Measurements from ENCODE around the gene ANKS1B. TPM values are rescaled to one million over a fixed set of nuclear protein-coding genes. Genes with fewer than 3 reads are reported as not detected.

ANKS1B gene
- polyA plus RNA-seq, 3 donors: not detected

- Histone ChIP-seq H3K4me3 (replicated peaks in 1 of 3; ENCODE audit: low read depth in 2 of 3, low read length in 3 of 3) (no peak overlapping the region), H3K27me3 (ENCODE audit: control insufficient read depth in 2 of 2, insufficient read depth in 2 of 2, low read length in 2 of 2) (peaks cover 24 to 41% of the 10 kb centered on the region in 2 donors), H3K9me3 (replicated peaks in 1 of 2; ENCODE audit: control insufficient read depth in 1 of 2, insufficient read depth in 1 of 2, low read length in 2 of 2) (peaks cover 0 to 12% of the 10 kb centered on the region in 2 donors), H2AFZ (ENCODE audit: insufficient read depth, low read depth, low read length, poor library complexity, severe bottlenecking) (no peak overlapping the region), H3K4me1 (ENCODE audit: control insufficient read depth in 1 of 2, insufficient read depth in 2 of 2, low read length in 2 of 2) (peaks cover 7 to 10% of the 10 kb centered on the region in 2 donors), H3K27ac (ENCODE audit: low read depth in 1 of 2, low read length in 2 of 2) (no peak overlapping the region), H3K36me3 (replicated peaks in 1 of 2; ENCODE audit: control insufficient read depth in 1 of 2, insufficient read depth in 2 of 2, low read length in 2 of 2) (peaks cover under 1 to 9% of the 10 kb centered on the region in 2 donors), H3K9ac (ENCODE audit: insufficient read depth, low read length, poor library complexity, severe bottlenecking) (no peak overlapping the region), H3K4me2 (replicated peaks; ENCODE audit: extremely low read depth, low read length, poor library complexity, severe bottlenecking) (no peak overlapping the region), H3K79me2 (ENCODE audit: insufficient read depth, low read length) (no peaks in the 10 kb centered on the region), H4K20me1 (ENCODE audit: insufficient read depth, low read length) (peaks cover 2% of the 10 kb centered on the region)
- intact Hi-C loops (cut with micrococcal nuclease): no loop called here
- H3K27me3 Mint-ChIP-seq (ENCODE audit: low read depth in 3 of 3): peaks cover 29 to 40% (median 33%) of the 10 kb centered on the region in 3 donors
- H3K36me3 Mint-ChIP-seq: peaks cover under 1 to 4% of the 10 kb centered on the region in 2 donors
- H3K27ac Mint-ChIP-seq: peak overlapping the region in 1 of 7 donors; percentile 18
- H3K4me3 Mint-ChIP-seq: no peak overlapping the region
- peaks cover 0 to 7% (median 3%) of the 10 kb centered on the region in 7 donors for H3K9me3 Mint-ChIP-seq
- peaks cover 10% of the 10 kb centered on the region for H3K4me1 Mint-ChIP-seq
- no peak for DNase-seq
- no peak for TF ChIP-seq CTCF (IDR thresholded peaks at IDR 0.05)
- WGBS (ENCODE audit: insufficient coverage): 75% methylated on average over 7 of the region's 12 CpGs
Observed at GRCh38 chr12:98741556-98742265, 1243.0 kb downstream of the ANKS1B start.

- H3K4me1 Mint-ChIP-seq: peaks cover 8% of the 10 kb centered on the region
- H3K9me3 Mint-ChIP-seq: peaks cover 0 to 5% (median 2%) of the 10 kb centered on the region in 7 donors
- no peak for DNase-seq
- peak overlapping the region in 1 of 7 donors; percentile 31 for H3K27ac Mint-ChIP-seq
- intact Hi-C loops (cut with micrococcal nuclease): no loop called here
- Histone ChIP-seq H3K4me3 (replicated peaks in 1 of 3; ENCODE audit: low read depth in 2 of 3, low read length in 3 of 3) (no peak overlapping the region), H4K20me1 (ENCODE audit: insufficient read depth, low read length) (peaks cover 6% of the 10 kb centered on the region), H3K27ac (ENCODE audit: low read depth in 1 of 2, low read length in 2 of 2) (no peak overlapping the region), H3K79me2 (ENCODE audit: insufficient read depth, low read length) (no peaks in the 10 kb centered on the region), H3K9me3 (replicated peaks in 1 of 2; ENCODE audit: control insufficient read depth in 1 of 2, insufficient read depth in 1 of 2, low read length in 2 of 2) (peaks cover 0 to 11% of the 10 kb centered on the region in 2 donors), H3K36me3 (replicated peaks in 1 of 2; ENCODE audit: control insufficient read depth in 1 of 2, insufficient read depth in 2 of 2, low read length in 2 of 2) (peaks cover 4 to 15% of the 10 kb centered on the region in 2 donors), H3K4me1 (ENCODE audit: control insufficient read depth in 1 of 2, insufficient read depth in 2 of 2, low read length in 2 of 2) (peaks cover 7 to 9% of the 10 kb centered on the region in 2 donors), H3K4me2 (replicated peaks; ENCODE audit: extremely low read depth, low read length, poor library complexity, severe bottlenecking) (no peak overlapping the region), H3K9ac (ENCODE audit: insufficient read depth, low read length, poor library complexity, severe bottlenecking) (no peak overlapping the region), H3K27me3 (ENCODE audit: control insufficient read depth in 2 of 2, insufficient read depth in 2 of 2, low read length in 2 of 2) (peaks cover 19 to 36% of the 10 kb centered on the region in 2 donors), H2AFZ (ENCODE audit: insufficient read depth, low read depth, low read length, poor library complexity, severe bottlenecking) (no peak overlapping the region)
- no peak for TF ChIP-seq CTCF (IDR thresholded peaks at IDR 0.05)
- H3K27me3 Mint-ChIP-seq (ENCODE audit: low read depth in 3 of 3): peaks cover 24 to 34% (median 28%) of the 10 kb centered on the region in 3 donors
- peaks cover 6 to 7% of the 10 kb centered on the region in 2 donors for H3K36me3 Mint-ChIP-seq
- no peak overlapping the region for H3K4me3 Mint-ChIP-seq
- WGBS (ENCODE audit: insufficient coverage): 100% methylated on average over 2 of the region's 4 CpGs
Observed at GRCh38 chr12:98741196-98741555, 1243.6 kb downstream of the ANKS1B start.

All from CD14-positive monocyte (primary cell).